Measurements from ENCODE around the gene TMEM72.

TMEM72 gene

GRCh38 chr10:44981172-44982113, 70.3 kb downstream of the TMEM72 start:
- no peak for DNase-seq

GRCh38 chr10:44982114-44982460, 71.0 kb downstream of the TMEM72 start:
- DNase-seq = no peak

- DNase-seq = no peak
Measured at GRCh38 chr10:44982496-44982895, 71.4 kb downstream of the TMEM72 start.

GRCh38 chr10:44983066-44983894, 72.1 kb downstream of the TMEM72 start:
- no peak for DNase-seq

- DNase-seq = no peak
Measured at GRCh38 chr10:44983895-44984278, 72.8 kb downstream of the TMEM72 start.

- no peak for DNase-seq
Measured at GRCh38 chr10:44984671-44985101, 73.5 kb downstream of the TMEM72 start.

GRCh38 chr10:44985175-44985681, 74.1 kb downstream of the TMEM72 start:
- DNase-seq = no peak

GRCh38 chr10:44986179-44986578, 75.0 kb downstream of the TMEM72 start:
- no peak for DNase-seq

All from activated CD4-positive, alpha-beta T cell treated with anti-CD3 and anti-CD28 coated beads for 1 hour (primary cell).